IPS-20b (cell line): ENCODE data around the gene CCR4.
"Not testable (repeated sequence)": the region's sequence is repeated elsewhere in the genome, so short reads cannot be mapped to it uniquely, and the experiment has no call there.

ENCODE experiments used
- H3K27ac ChIP-seq: one replicate; pipeline ENCODE4 v1.5.1; 2013; ENCODE audit warnings: low read length
- H3K27me3 ChIP-seq: 2 replicates; pipeline ENCODE4 v1.6.1; 2013; ENCODE audit warnings: mild to moderate bottlenecking, low read length, inconsistent platforms; ENCODE audit not compliant: insufficient read depth
- H3K36me3 ChIP-seq: 2 replicates; pipeline ENCODE4 v1.6.1; 2013; ENCODE audit warnings: low read depth, mild to moderate bottlenecking, inconsistent platforms, low read length, moderate library complexity; ENCODE audit not compliant: insufficient read depth
- H3K4me1 ChIP-seq: 2 replicates; pipeline ENCODE4 v1.6.1; 2013; ENCODE audit warnings: mild to moderate bottlenecking, control low read depth, inconsistent platforms, low read length, moderate library complexity; ENCODE audit not compliant: insufficient read depth
- H3K4me3 ChIP-seq: 2 replicates; pipeline ENCODE4 v1.5.1; 2013; ENCODE audit warnings: mild to moderate bottlenecking, low read length, inconsistent platforms
- H3K9ac ChIP-seq: 2 replicates; pipeline ENCODE4 v1.6.1; 2013; ENCODE audit warnings: low read depth, mild to moderate bottlenecking, inconsistent platforms, low read length, moderate library complexity
- H3K9me3 ChIP-seq: 2 replicates; pipeline ENCODE4 v1.6.1; 2013; ENCODE audit warnings: mild to moderate bottlenecking, low read depth, low read length, inconsistent platforms; ENCODE audit not compliant: insufficient read depth

Gene CCR4

DNA sequence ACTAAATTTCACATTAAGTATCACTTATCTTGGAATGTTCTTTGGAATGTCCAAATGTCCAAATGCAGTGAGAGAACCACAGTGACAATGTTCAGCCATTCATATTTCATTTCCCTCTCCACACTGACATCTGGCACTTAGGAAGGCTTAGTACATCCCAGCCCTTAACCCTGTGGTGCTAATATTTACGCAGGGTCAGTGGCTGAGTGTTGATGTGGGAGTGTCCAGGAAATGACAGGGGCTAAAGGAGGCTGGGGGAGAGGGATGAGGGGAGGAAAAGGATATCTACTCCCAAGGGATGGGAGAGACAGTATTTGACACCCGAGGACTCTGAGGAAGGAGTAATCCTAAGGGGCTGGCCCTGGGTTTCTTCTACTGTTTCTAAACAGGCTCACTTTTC, 14.1 kb upstream of the CCR4 start:
- no peaks in the 10 kb centered on the region for H3K36me3 ChIP-seq
- no peaks in the 10 kb centered on the region for H3K4me1 ChIP-seq
- H3K27me3 ChIP-seq: no peaks in the 10 kb centered on the region
- H3K9me3 ChIP-seq: peaks cover 3% of the 10 kb centered on the region; the same call in 1 of the 2 replicates
- no peak overlapping the region for H3K4me3 ChIP-seq
- no peak overlapping the region for H3K9ac ChIP-seq
- no peak overlapping the region for H3K27ac ChIP-seq

DNA sequence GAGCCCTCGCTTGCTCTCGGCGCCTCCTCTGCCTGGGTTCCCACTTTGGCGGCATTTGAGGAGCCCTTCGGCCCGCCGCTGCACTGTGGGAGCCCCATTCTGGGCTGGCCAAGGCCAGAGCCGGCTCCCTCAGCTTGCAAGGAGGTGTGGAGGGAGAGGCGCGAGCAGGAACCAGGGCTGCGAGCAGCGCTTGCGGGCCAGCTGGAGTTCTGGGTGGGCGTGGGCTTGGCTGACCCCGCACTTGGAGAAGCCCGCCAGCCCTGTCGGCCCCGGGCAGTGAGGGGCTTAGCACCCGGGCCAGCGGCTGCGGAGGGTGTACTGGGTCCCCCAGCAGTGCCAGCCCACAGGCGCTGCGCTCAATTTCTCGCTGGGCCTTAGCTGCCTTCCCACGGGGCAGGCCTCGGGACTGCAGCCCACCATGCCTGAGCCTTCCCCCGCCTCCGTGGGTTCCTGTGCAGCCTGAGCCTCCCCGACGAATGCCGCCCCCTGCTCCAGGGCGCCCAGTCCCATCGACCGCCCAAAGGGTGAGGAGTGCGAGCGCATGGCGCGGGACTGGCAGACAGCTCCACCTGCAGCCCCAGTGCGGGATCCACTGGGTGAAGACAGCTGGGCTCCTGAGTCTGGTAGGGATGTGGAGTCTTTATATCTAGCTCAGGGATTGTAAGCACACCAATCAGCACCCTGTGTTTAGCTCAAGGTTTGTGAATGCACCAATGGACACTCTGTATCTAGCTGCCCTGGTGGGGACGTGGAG, 11.7 kb upstream of the CCR4 start:
- H3K4me3 ChIP-seq, H3K9me3 ChIP-seq, H3K9ac ChIP-seq, H3K4me1 ChIP-seq, H3K27ac ChIP-seq, H3K27me3 ChIP-seq, H3K36me3 ChIP-seq: not testable (repeated sequence)

- H3K36me3 ChIP-seq: no peaks in the 10 kb centered on the region
- H3K27ac ChIP-seq: no peak overlapping the region
- H3K4me1 ChIP-seq: no peaks in the 10 kb centered on the region
- H3K9ac ChIP-seq: no peak overlapping the region
- no peak overlapping the region for H3K4me3 ChIP-seq
- no peaks in the 10 kb centered on the region for H3K27me3 ChIP-seq
- peaks cover 3% of the 10 kb centered on the region; the same call in 1 of the 2 replicates for H3K9me3 ChIP-seq
Measured at GRCh38 chr3:32940726-32941125, 10.7 kb upstream of the CCR4 start.

GRCh38 chr3:32945136-32945535, 6.3 kb upstream of the CCR4 start:
- H3K9me3 ChIP-seq: no peaks in the 10 kb centered on the region
- no peak overlapping the region for H3K9ac ChIP-seq
- H3K4me3 ChIP-seq: no peak overlapping the region
- no peaks in the 10 kb centered on the region for H3K4me1 ChIP-seq
- H3K27ac ChIP-seq: no peak overlapping the region
- H3K27me3 ChIP-seq: no peaks in the 10 kb centered on the region
- no peaks in the 10 kb centered on the region for H3K36me3 ChIP-seq

DNA sequence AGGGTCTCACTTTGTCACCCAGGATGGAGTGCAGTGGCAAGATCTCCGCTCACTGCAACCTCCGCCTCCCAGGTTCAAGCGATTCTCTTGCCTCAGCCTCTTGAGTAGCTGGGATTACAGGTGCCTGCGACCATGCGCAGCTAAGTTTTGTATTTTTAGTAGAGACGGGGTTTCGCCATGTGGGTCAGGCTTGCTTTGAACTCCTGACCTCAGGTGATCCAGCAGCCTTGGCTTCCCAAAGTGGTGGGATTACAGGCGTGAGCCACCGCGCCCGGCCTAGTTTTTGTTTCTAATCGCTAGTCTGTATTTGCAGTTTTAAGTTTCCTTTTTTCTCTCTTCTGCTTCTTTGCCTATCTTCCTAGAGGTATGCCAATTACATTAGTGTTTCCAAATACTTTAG, 5.8 kb upstream of the CCR4 start:
- not testable (repeated sequence) for H3K4me1 ChIP-seq, H3K27ac ChIP-seq, H3K36me3 ChIP-seq, H3K27me3 ChIP-seq, H3K9me3 ChIP-seq, H3K4me3 ChIP-seq, H3K9ac ChIP-seq

- no peaks in the 10 kb centered on the region for H3K27me3 ChIP-seq
- H3K9ac ChIP-seq: no peak overlapping the region
- no peaks in the 10 kb centered on the region for H3K36me3 ChIP-seq
- no peaks in the 10 kb centered on the region for H3K9me3 ChIP-seq
- no peak overlapping the region for H3K27ac ChIP-seq
- H3K4me3 ChIP-seq: no peak overlapping the region
- H3K4me1 ChIP-seq: no peaks in the 10 kb centered on the region
Measured at GRCh38 chr3:32946973-32947788, 4.3 kb upstream of the CCR4 start.

- Histone ChIP-seq H3K9me3 (no peaks in the 10 kb centered on the region), H3K27ac (no peak overlapping the region), H3K4me3 (no peak overlapping the region), H3K36me3 (no peaks in the 10 kb centered on the region), H3K4me1 (no peaks in the 10 kb centered on the region), H3K27me3 (no peaks in the 10 kb centered on the region), H3K9ac (no peak overlapping the region)
Measured at GRCh38 chr3:32947789-32948238, 3.6 kb upstream of the CCR4 start.

DNA sequence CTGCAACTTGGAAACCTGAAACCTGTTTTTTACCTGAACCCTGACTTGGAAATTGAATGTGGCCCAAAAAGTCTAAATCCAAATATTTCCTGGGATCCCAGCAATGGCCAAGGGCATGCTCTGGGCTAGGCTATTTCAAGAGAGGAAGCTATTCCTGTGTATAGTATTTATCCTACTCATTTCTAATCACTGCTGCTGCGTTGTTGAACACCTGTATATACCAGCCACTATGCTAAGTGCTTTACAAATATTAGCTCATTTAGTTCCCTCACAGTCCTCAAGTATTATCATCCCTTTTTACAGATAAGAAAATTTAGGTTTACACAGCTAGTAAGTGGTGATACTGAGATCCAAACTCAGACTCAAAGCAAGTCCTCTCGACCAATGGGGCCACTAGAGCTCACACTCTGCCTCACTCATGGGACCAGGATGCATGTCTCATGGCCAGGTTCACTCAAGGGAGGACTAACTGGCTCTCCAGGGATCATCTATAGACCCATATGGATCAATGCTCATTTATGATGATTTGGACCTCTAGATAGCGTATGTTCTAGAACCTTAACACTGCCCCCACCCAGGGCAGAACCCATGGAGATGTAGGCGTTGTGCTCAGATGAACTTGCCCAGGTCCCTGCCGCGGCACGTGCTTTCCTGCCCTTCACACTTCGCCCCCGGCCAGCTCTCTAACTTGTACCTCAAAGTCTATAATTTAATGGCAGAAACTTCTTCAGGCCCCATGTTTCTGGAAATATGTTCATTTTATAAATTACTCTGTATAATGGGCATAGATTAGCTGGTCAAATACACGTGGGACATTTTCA, 2.6 kb upstream of the CCR4 start:
- no peaks in the 10 kb centered on the region for H3K36me3 ChIP-seq
- no peak overlapping the region for H3K4me3 ChIP-seq
- H3K27ac ChIP-seq: no peak overlapping the region
- H3K9me3 ChIP-seq: no peaks in the 10 kb centered on the region
- no peaks in the 10 kb centered on the region for H3K4me1 ChIP-seq
- no peak overlapping the region for H3K9ac ChIP-seq
- H3K27me3 ChIP-seq: no peaks in the 10 kb centered on the region

DNA sequence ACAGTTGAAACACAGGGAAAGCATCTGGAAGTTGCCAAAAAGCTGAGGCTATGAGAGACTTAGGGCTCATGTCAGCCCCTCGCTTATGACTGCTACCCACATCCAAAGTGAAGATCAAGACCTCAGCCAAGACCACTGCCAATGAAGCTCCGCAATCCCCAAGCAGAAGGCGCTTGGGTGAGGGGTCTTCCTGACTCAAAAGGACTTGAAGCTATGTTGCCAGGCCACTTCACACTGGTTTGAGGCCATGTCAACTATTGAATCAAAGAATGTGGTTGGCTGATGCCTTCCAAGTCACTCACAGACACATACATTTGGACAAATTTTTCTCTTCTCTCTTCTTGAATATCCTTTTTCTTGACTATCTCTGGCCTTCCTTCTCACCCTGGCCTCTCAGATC, 928 bp upstream of the CCR4 start:
- Histone ChIP-seq H3K27ac (no peak overlapping the region), H3K4me3 (no peak overlapping the region), H3K36me3 (no peaks in the 10 kb centered on the region), H3K9ac (no peak overlapping the region), H3K4me1 (no peaks in the 10 kb centered on the region), H3K9me3 (no peaks in the 10 kb centered on the region), H3K27me3 (no peaks in the 10 kb centered on the region)

- Histone ChIP-seq H3K4me3 (no peak overlapping the region), H3K36me3 (no peaks in the 10 kb centered on the region), H3K27me3 (no peaks in the 10 kb centered on the region), H3K9ac (no peak overlapping the region), H3K9me3 (no peaks in the 10 kb centered on the region), H3K4me1 (no peaks in the 10 kb centered on the region), H3K27ac (no peak overlapping the region)
Measured at GRCh38 chr3:32952369-32953077, 1.1 kb downstream of the CCR4 start.

DNA sequence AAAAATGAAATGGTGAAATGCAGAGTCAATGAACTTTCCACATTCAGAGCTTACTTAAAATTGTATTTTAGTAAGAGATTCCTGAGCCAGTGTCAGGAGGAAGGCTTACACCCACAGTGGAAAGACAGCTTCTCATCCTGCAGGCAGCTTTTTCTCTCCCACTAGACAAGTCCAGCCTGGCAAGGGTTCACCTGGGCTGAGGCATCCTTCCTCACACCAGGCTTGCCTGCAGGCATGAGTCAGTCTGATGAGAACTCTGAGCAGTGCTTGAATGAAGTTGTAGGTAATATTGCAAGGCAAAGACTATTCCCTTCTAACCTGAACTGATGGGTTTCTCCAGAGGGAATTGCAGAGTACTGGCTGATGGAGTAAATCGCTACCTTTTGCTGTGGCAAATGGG, 3.1 kb downstream of the CCR4 start:
- H3K4me1 ChIP-seq: no peaks in the 10 kb centered on the region
- no peak overlapping the region for H3K9ac ChIP-seq
- no peak overlapping the region for H3K4me3 ChIP-seq
- no peak overlapping the region for H3K27ac ChIP-seq
- H3K9me3 ChIP-seq: no peaks in the 10 kb centered on the region
- H3K27me3 ChIP-seq: no peaks in the 10 kb centered on the region
- no peaks in the 10 kb centered on the region for H3K36me3 ChIP-seq
